Hypothalamus (tissue), 51 donors: ENCODE data around the gene RAB7B.

Source experiments
- DNase-seq, 51 donors: peaks; one replicate each; lab custom pipeline; 2025; lab: John Stamatoyannopoulos, UW

Gene RAB7B

GRCh38 chr1:205976036-205976435, 27.2 kb downstream of the RAB7B start:
- no peak for DNase-seq

GRCh38 chr1:205975387-205975998, 27.7 kb downstream of the RAB7B start:
- DNase-seq, result no peak

- DNase-seq, result no peak
Observed at GRCh38 chr1:205974712-205975111, 28.5 kb downstream of the RAB7B start.

- DNase-seq, result no peak
Observed at GRCh38 chr1:205973377-205974232, 29.6 kb downstream of the RAB7B start.

GRCh38 chr1:205972491-205973168, 30.6 kb downstream of the RAB7B start:
- no peak for DNase-seq

GRCh38 chr1:205972081-205972480, 31.1 kb downstream of the RAB7B start:
- no peak for DNase-seq

GRCh38 chr1:205971082-205971481, 32.1 kb downstream of the RAB7B start:
- DNase-seq, result no peak

GRCh38 chr1:205970486-205970885, 32.7 kb downstream of the RAB7B start:
- no peak for DNase-seq

- no peak for DNase-seq
Observed at GRCh38 chr1:205969229-205969628, 34.0 kb downstream of the RAB7B start.

GRCh38 chr1:205967554-205968335, 35.5 kb downstream of the RAB7B start:
- DNase-seq, result no peak

GRCh38 chr1:205965036-205965884, 37.9 kb downstream of the RAB7B start:
- DNase-seq, result peak in 2 of 51 donors; percentile 26 to 31

- DNase-seq, result no peak
Observed at GRCh38 chr1:205963352-205964155, 39.6 kb downstream of the RAB7B start.

GRCh38 chr1:205962821-205963221, 40.4 kb downstream of the RAB7B start:
- DNase-seq, result no peak

- DNase-seq, result no peak
Observed at GRCh38 chr1:205961991-205962820, 41.0 kb downstream of the RAB7B start.

- DNase-seq, result peak in 22 of 51 donors; percentile 8 to 62 (median 28)
Observed at GRCh38 chr1:205961405-205961804, 41.8 kb downstream of the RAB7B start.

GRCh38 chr1:205959789-205960188, 43.4 kb downstream of the RAB7B start:
- DNase-seq, result no peak

GRCh38 chr1:205955499-205955898, 47.7 kb downstream of the RAB7B start:
- no peak for DNase-seq

- no peak for DNase-seq
Observed at GRCh38 chr1:205954819-205955404, 48.3 kb downstream of the RAB7B start.
